ENCODE results near the gene PKNOX2.

DNA sequence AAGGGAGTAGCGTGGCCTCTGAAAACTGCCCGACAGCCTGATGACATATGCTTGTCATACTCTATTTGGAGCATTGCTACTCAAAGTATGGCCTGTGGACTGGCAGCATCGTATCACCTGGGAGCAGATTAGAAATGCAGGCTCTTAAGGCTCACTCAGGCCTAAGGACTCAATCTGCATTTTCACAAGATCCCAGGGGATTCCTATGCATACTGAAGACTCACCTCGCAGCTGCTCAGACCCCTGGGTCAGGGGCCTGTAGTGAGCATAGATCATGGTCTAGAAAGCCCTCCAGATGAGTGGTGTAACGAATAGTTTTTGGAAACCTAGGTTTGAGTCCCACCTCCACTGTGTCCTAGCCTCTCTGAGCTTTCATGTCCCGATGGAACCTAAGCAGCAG, 205.3 kb downstream of the PKNOX2 start:
- no peak for TF ChIP-seq POLR2A (IDR thresholded peaks at IDR 0.05)
- TF ChIP-seq, protein P1, sequence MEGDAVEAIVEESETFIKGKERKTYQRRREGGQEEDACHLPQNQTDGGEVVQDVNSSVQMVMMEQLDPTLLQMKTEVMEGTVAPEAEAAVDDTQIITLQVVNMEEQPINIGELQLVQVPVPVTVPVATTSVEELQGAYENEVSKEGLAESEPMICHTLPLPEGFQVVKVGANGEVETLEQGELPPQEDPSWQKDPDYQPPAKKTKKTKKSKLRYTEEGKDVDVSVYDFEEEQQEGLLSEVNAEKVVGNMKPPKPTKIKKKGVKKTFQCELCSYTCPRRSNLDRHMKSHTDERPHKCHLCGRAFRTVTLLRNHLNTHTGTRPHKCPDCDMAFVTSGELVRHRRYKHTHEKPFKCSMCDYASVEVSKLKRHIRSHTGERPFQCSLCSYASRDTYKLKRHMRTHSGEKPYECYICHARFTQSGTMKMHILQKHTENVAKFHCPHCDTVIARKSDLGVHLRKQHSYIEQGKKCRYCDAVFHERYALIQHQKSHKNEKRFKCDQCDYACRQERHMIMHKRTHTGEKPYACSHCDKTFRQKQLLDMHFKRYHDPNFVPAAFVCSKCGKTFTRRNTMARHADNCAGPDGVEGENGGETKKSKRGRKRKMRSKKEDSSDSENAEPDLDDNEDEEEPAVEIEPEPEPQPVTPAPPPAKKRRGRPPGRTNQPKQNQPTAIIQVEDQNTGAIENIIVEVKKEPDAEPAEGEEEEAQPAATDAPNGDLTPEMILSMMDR (IDR thresholded peaks at IDR 0.05), result no peak

Measured in ovary (tissue), 3 donors.